Skeletal muscle tissue (tissue), 4 donors: ENCODE measurements around the gene CCND2. TPM values are rescaled to one million over a fixed set of nuclear protein-coding genes. Genes with fewer than 3 reads are reported as not detected.

ENCODE experiments used
- H3K27ac ChIP-seq: one replicate; pipeline ENCODE4 v1.7.0; 2013; ENCODE audit warnings: mild to moderate bottlenecking, low read depth, low read length, inconsistent platforms
- H3K27me3 ChIP-seq, 3 donors: one replicate each; pipeline ENCODE4 v1.7.0; 2013; ENCODE audit warnings: low read length in 3 of 3; ENCODE audit not compliant: control insufficient read depth in 3 of 3, insufficient read depth in 3 of 3
- H3K36me3 ChIP-seq, 3 donors: one replicate each; pipeline ENCODE4 v1.7.0; 2013; ENCODE audit warnings: low read length in 3 of 3; ENCODE audit not compliant: control insufficient read depth in 3 of 3, insufficient read depth in 3 of 3
- H3K4me1 ChIP-seq, 3 donors: one replicate each; pipeline ENCODE4 v1.7.0; 2013; ENCODE audit warnings: low read length in 3 of 3, mild to moderate bottlenecking in 3 of 3; ENCODE audit not compliant: control insufficient read depth in 3 of 3, insufficient read depth in 3 of 3
- H3K4me3 ChIP-seq, 3 donors: one replicate each; pipeline ENCODE4 v1.7.0; 2013; ENCODE audit warnings: low read length in 3 of 3
- H3K9ac ChIP-seq, 3 donors: one replicate each; pipeline ENCODE4 v1.7.0; 2013; ENCODE audit warnings: low read length in 3 of 3, mild to moderate bottlenecking in 3 of 3, moderate library complexity in 2 of 3, low read depth in 1 of 3
- H3K9me3 ChIP-seq, 3 donors: one replicate each; pipeline ENCODE4 v1.7.0; 2013; ENCODE audit warnings: low read length in 3 of 3; ENCODE audit not compliant: control insufficient read depth in 3 of 3
- total RNA-seq: library from RNA; depleted of rRNA; stranded (reverse); fragments of >200 nt; gene quantifications from one replicate; pipeline ENCODE4 v1.2.3, GENCODE V29; 2014
- donor health status: Osteomylitis.

The CCND2 gene
- total RNA-seq, 1 donor from 2014 or later, result 152 TPM

DNA sequence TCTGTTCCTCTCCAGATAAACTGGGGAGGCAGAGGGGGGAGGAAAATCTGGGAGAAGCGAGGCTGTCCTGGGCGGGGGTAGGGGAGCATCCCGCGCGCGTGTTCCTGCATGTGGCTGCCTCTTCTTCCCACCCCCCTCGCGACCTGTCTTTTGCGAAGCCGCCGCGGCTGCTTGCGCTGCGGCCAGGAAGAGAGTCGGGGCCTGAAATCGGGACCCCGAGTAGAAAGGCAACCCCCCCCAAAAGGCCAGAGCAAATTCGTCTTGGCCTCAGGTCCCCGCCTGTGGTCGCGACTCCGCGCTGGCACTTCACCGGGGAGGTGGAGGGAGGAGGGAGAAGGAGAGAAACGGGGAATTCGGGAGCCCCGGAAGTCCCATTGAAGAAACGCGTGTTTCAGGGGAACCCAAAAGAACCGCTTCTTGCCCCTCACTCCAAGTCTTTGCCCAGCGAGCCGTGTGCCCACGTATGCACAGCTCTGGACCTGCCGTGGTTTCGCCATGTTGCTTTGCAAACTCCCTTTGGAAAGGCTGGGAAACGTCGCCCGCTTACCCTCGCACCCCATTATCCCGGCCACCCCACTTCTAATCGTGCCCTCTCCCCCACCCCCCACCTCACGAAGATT, 944 bp downstream of the CCND2 start:
- H3K27ac ChIP-seq, result peak overlapping the region; percentile 20
- peak overlapping the region; percentile 63 to 68 (median 66) for H3K9ac ChIP-seq
- H3K4me1 ChIP-seq, result peaks cover 45 to 64% (median 59%) of the 10 kb centered on the region in 3 donors
- H3K36me3 ChIP-seq, result no peaks in the 10 kb centered on the region
- no peaks in the 10 kb centered on the region for H3K9me3 ChIP-seq
- peaks cover 49 to 83% (median 55%) of the 10 kb centered on the region in 3 donors for H3K27me3 ChIP-seq
- H3K4me3 ChIP-seq, result peak overlapping the region; percentile 69 to 86 (median 77)

DNA sequence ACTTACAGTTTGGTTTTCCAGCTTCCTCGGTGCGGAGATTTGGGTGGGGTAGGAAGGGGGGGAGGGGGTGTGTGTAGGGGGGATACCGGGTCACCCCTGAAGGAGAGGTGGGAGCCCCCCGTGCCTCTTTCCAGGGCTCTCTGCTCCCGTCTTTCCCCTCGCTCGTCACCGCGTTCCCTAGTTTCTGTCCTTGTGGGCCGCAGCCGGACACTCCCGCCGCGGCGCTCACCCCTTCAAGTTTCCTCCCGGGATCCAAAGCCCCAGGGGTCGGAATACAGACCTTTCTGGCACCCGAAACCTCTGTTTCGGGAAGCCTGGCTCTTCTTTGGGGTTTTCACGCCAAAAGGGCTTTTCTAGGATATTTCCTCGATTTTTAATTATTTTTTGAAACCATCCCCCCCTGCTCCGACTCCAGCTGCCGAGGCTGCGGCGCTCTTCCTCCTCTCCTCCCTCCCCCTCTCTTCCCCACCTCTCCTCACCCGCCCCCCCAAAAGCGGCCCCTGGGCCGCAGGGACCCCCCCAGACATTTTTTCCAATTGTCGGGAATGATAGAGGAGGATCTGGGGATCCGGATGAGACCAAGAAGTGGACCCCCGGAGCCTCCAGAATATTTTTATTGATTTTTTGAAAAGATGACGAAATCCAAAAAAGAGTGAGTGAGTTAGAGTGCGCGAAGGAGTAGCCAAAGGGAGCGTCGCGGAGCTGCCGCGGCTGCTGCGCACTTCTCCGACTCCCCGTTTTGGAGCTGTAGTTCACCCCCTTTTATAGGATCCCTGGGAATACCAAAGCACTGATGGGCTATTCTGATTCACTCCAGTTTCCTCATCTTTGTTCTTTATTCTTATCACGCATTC, 1.7 kb downstream of the CCND2 start:
- Histone ChIP-seq H3K9me3 (no peaks in the 10 kb centered on the region), H3K36me3 (peaks cover 0 to 5% (median 0%) of the 10 kb centered on the region in 3 donors), H3K4me1 (peaks cover 42 to 59% (median 55%) of the 10 kb centered on the region in 3 donors), H3K9ac (peak overlapping the region; percentile 63 to 68 (median 67)), H3K4me3 (peak overlapping the region; percentile 56 to 86 (median 69)), H3K27me3 (peaks cover 46 to 79% (median 49%) of the 10 kb centered on the region in 3 donors), H3K27ac (peak overlapping the region; percentile 20)

DNA sequence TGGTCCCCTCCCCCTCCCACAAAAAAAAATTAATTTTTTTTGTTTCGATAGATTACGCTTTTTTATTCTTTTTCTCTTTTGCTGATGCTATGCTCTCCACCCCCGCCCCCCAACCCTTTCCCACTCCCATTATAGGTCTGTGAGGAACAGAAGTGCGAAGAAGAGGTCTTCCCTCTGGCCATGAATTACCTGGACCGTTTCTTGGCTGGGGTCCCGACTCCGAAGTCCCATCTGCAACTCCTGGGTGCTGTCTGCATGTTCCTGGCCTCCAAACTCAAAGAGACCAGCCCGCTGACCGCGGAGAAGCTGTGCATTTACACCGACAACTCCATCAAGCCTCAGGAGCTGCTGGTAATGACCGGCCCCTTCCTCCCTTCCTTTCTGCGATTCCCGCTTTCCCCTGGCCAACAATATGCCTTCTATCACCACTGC, 2.3 kb downstream of the CCND2 start:
- Histone ChIP-seq H3K4me3 (peak overlapping the region; percentile 49 to 62 (median 56)), H3K4me1 (peaks cover 37 to 55% (median 53%) of the 10 kb centered on the region in 3 donors), H3K36me3 (peaks cover 0 to 5% (median 0%) of the 10 kb centered on the region in 3 donors), H3K27ac (peak overlapping the region; percentile 20), H3K9me3 (no peaks in the 10 kb centered on the region), H3K9ac (peak overlapping the region in 2 of 3 donors; percentile 27 to 50), H3K27me3 (peaks cover 43 to 78% (median 46%) of the 10 kb centered on the region in 3 donors)

DNA sequence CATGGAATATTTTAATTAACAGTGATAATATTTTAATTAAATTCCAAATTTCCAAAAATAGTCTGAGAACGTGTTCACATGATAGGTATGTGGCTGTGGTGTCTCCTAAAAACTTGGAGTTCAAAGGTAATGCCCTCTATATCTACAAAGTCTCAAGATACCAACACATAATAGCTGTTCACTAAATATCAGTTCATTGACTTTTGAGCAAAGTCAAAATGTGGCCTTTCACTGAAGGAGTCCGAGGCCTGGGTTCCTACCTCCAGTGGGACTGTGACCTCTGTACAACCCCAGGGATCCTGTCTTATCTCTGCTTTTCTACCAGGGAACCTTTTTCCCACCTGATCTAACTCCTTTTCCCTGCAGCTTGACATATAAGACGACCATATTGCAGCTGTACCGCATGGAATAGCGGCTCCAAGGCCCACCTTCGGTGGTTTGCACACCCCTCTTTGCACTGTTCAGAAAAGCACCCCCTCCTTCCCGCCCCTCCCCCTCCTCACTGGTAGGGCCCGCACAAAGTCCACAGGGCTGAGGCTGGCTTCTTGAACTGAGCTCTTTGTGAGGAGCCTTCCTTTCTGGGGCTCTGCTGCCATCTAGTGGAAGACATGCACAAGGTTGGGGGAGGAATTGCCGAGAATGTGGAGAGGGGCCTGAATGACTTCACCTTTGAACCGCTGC, 3.1 kb downstream of the CCND2 start:
- H3K4me1 ChIP-seq, result peaks cover 34 to 49% (median 49%) of the 10 kb centered on the region in 3 donors
- H3K4me3 ChIP-seq, result no peak overlapping the region
- no peak overlapping the region for H3K27ac ChIP-seq

DNA sequence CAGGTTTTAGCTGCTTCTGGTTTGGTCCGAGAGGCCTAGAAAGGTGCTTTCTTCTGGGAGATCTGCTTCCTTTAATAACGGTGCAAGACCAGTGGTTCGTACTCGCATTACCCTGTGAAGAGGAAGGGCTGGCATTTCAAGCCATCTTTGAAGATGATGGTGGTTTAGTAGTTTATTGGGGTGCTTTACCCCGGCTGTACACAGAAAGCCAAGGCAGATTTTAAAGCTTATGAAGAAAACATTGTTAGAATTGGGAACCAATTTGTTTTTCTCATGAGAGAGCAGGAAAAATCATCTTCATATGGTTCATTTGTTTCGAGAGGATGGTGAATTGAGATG, 3.6 kb downstream of the CCND2 start:
- Histone ChIP-seq H3K9me3 (no peaks in the 10 kb centered on the region), H3K27me3 (peaks cover 33 to 74% (median 39%) of the 10 kb centered on the region in 3 donors), H3K9ac (no peak overlapping the region), H3K36me3 (peaks cover 0 to 5% (median 0%) of the 10 kb centered on the region in 3 donors), H3K4me1 (peaks cover 34 to 48% (median 48%) of the 10 kb centered on the region in 3 donors), H3K4me3 (no peak overlapping the region), H3K27ac (no peak overlapping the region)

More for the DNA sequence above, 3.1 kb downstream of the CCND2 start:
- Histone ChIP-seq H3K9me3 (no peaks in the 10 kb centered on the region), H3K27me3 (peaks cover 36 to 75% (median 41%) of the 10 kb centered on the region in 3 donors), H3K9ac (no peak overlapping the region), H3K36me3 (peaks cover 0 to 5% (median 0%) of the 10 kb centered on the region in 3 donors)

DNA sequence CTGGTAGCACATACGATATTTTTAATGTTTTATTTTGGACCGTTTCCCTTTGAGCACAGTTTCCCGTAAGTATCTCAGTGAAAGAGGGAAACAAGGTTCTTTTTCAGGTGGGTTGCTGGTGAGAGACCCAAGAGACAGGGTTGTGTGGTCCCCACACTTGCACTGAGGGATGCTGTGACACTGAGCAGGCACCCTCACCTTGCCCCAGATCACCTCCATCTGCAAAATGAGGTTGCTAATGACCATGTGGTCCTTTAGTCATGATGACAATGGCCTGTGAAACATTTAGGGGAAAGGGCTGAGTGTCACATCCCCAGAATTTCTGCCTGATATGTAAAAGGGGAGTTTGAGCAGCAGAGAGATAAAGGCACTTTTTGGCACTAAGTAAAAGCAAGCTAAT, 4.3 kb downstream of the CCND2 start:
- H3K4me3 ChIP-seq, result no peak overlapping the region
- H3K9me3 ChIP-seq, result no peaks in the 10 kb centered on the region
- peaks cover 27 to 41% (median 41%) of the 10 kb centered on the region in 3 donors for H3K4me1 ChIP-seq
- H3K27me3 ChIP-seq, result peaks cover 26 to 74% (median 32%) of the 10 kb centered on the region in 3 donors
- no peak overlapping the region for H3K9ac ChIP-seq
- H3K36me3 ChIP-seq, result peaks cover 0 to 5% (median 0%) of the 10 kb centered on the region in 3 donors
- no peak overlapping the region for H3K27ac ChIP-seq

DNA sequence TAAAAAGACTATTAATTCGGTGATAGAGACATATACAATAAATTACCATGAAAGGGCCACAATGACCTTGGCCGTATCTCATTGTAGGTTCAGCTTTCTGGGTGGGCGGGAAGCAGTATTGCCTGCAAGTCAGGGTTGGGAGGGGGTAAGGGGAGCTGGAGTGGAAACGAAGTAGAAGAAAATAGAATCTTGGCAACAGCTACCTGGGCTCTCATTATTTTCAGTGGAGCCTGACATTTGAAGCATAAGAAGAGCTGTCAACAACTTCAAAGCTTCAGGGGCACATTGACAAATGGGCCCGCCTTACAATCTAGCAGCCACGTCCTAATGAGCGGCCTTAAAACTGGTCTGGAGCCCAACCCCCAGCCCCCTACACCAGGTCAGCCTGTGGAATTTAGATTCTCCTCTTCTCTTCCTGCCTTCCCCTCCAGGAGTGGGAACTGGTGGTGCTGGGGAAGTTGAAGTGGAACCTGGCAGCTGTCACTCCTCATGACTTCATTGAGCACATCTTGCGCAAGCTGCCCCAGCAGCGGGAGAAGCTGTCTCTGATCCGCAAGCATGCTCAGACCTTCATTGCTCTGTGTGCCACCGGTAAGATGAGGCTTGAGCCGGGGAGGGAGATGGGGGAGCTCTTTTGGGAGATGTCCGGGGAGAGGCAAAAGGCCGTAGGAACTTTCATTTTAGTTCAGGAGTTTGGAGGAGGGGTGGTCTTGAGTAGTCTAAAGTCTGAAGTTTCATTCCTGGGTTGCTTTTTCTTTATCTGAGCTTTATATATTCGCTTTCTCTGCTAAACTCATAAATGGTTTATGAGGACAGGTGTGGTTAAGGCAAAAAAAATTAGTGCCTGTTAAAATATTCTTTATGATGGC, 5.0 kb downstream of the CCND2 start:
- Histone ChIP-seq H3K27ac (no peak overlapping the region), H3K9me3 (no peaks in the 10 kb centered on the region), H3K36me3 (peaks cover 0 to 5% (median 0%) of the 10 kb centered on the region in 3 donors), H3K4me1 (peaks cover 22 to 34% (median 34%) of the 10 kb centered on the region in 3 donors), H3K4me3 (peak overlapping the region in 1 of 3 donors; percentile 33), H3K27me3 (peaks cover 21 to 73% (median 28%) of the 10 kb centered on the region in 3 donors), H3K9ac (peak overlapping the region in 1 of 3 donors; percentile 28)

DNA sequence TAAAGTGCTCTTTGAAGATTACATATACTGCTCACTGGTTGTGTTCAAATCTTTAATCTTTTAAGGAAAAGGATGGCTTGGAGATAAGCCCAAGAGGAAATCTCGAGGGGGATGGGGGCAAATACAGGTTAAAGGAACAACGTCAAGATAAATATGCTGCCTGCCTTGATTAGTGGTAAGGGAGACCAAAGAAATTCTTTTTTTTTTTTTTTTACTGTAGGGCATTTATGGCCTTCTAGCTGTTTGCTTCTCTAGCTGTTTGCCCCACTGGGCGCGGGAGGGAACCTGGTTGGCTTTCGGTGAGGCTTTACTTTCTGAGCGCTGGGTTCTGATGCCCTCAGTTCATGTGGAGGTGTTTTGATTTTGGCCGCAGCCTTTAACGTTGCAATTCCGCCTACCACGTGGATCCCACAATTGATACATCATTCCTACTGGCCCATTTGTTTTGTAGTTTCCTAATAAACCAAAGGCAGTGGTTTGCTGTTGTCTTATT, 5.7 kb downstream of the CCND2 start:
- H3K27me3 ChIP-seq, result peaks cover 14 to 72% (median 22%) of the 10 kb centered on the region in 3 donors
- H3K9me3 ChIP-seq, result no peaks in the 10 kb centered on the region
- peak overlapping the region in 1 of 3 donors; percentile 28 for H3K9ac ChIP-seq
- peaks cover 0 to 5% (median 0%) of the 10 kb centered on the region in 3 donors for H3K36me3 ChIP-seq
- H3K27ac ChIP-seq, result no peak overlapping the region
- H3K4me3 ChIP-seq, result no peak overlapping the region
- peaks cover 16 to 28% (median 27%) of the 10 kb centered on the region in 3 donors for H3K4me1 ChIP-seq
